Stimulated activated CD8-positive, alpha-beta memory T cell treated with anti-CD3 and anti-CD28 coated beads, Interleukin-2, amount 100 ng/mL, for 1 hour (primary cell): Measurements from ENCODE around the gene CAD.

Experiments used
- DNase-seq, 2 donors: peaks; one replicate each; pipeline ENCODE4 v3.0.0-alpha.2; 2020; ENCODE audit warnings: low read depth in 2 of 2

CAD gene

GRCh38 chr2:27281442-27281841 lies 64.3 kb downstream of the CAD start:
- no peak for DNase-seq

GRCh38 chr2:27281855-27282559 lies 64.8 kb downstream of the CAD start, which contains the start of gene TRIM54:
Gene TRIM54, plus strand, starts transcription at chr2:27282429. Its CDS starts 303 bp downstream, at chr2:27282732.
- DNase-seq, result no peak

- no peak for DNase-seq
Observed at GRCh38 chr2:27282892-27283291, 65.7 kb downstream of the CAD start.

- no peak for DNase-seq
Observed at GRCh38 chr2:27284996-27285395, 67.8 kb downstream of the CAD start.

DNA sequence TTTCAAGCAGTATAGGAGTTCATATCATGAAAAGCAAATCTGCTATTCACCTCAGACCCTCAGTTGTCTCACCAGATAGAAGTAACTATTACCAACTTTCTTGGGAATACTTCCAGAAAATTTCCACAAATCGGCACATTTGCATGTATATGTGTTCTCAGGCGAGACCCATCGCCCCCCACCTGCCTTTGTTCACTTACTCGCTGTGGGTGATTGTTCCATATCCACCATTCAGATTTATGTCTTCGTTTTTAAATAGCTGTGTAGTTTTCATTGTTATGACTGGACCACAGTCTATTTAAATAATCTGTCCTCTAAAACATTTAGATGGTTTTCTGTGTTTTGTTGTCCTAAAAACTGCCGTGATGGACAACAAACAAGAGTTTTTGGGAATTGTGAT lies 68.3 kb downstream of the CAD start:
- no peak for DNase-seq

DNA sequence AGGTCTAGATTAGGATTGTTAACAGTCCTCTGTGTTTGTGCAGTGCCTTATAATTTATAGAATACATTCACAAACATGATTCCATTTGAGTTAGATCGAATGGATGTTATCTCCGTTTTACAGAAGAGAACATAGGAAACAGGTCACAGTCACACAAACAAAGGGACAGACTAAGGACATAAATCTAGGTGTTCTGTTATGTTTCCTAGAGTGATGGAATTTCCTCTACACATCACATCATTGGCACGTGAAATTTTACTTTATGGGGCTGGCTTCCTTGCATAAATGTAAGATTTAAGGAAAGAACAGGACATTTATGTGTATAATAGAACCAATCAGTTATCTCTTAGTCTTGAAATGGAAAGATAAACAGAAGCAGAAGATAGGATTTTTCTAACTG lies 71.4 kb downstream of the CAD start:
- DNase-seq, result no peak

- no peak for DNase-seq
Observed at GRCh38 chr2:27290549-27290948, 73.4 kb downstream of the CAD start.

GRCh38 chr2:27291865-27292264 lies 74.7 kb downstream of the CAD start:
- DNase-seq, result no peak
